ENCODE results near the gene NDUFS5. TPM values are rescaled to one million over a fixed set of nuclear protein-coding genes. Genes with fewer than 3 reads are reported as not detected.
"Not testable (repeated sequence)": the region's sequence is repeated elsewhere in the genome, so short reads cannot be mapped to it uniquely, and the experiment has no call there.

The NDUFS5 gene
- total RNA-seq, 3 donors from 2014 or later, result 161 to 226 (median 205) TPM

DNA sequence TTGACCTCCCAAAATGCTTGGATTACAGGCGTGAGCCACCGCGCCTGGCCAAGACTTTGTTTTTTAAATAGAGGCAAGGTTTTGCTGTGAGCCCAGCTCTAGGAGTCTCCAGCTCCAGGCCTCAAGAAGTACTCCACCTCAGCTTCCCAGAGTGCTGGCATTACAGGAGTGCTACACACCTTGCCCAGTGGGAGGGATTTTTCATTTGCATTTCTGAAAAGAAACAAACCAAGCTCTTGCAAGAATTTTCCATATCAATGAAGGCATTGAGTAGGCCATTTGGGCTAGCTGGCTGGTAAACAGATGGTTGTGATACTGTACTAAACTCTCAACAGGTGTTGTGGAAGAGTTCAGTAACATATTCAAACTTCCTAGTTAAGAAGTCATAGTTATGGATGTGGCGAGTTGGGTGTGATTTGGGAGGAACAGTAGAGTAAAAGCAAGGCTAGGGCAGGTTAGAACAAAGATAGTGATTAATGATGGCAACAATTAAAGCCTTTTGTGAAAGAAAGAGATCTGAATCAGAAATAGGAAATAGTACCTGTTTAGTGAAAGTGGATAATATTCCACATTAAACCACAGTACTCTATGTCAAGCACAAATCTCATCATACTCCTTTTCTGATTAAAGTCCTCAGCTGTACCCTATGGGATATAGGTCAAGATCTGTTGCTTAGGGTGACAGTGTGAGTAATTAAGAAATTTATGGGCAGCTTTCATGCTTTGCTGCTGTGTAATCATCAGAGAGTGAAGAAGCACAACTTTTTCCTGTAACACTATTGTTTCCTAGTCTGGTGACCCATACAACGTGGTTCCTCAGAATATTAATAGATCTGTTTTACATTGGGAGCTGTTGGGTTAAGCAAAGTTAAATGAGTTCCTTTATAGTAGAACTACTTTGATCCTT is 24.4 kb upstream of the NDUFS5 start:
- H3K36me3 Mint-ChIP-seq (ENCODE audit: insufficient read depth), result peaks cover 55% of the 10 kb centered on the region
- peak overlapping the region; percentile 19 for H3K4me3 Mint-ChIP-seq
- H3K4me1 Mint-ChIP-seq (ENCODE audit: low read depth), result peaks cover 56% of the 10 kb centered on the region
- no peaks in the 10 kb centered on the region for H3K9me3 Mint-ChIP-seq
- no peak for DNase-seq
- no peak for ATAC-seq
- H3K27me3 Mint-ChIP-seq (ENCODE audit: low read depth), result no peaks in the 10 kb centered on the region

GRCh38 chr1:39003281-39003680 is 22.9 kb upstream of the NDUFS5 start:
- peak; percentile 20 to 34 for ATAC-seq
- H3K36me3 Mint-ChIP-seq (ENCODE audit: insufficient read depth), result peaks cover 52% of the 10 kb centered on the region
- no peaks in the 10 kb centered on the region for H3K27me3 Mint-ChIP-seq (ENCODE audit: low read depth)
- H3K9me3 Mint-ChIP-seq, result no peaks in the 10 kb centered on the region
- H3K4me1 Mint-ChIP-seq (ENCODE audit: low read depth), result peaks cover 41% of the 10 kb centered on the region
- DNase-seq, result no peak
- H3K4me3 Mint-ChIP-seq, result no peak overlapping the region

DNA sequence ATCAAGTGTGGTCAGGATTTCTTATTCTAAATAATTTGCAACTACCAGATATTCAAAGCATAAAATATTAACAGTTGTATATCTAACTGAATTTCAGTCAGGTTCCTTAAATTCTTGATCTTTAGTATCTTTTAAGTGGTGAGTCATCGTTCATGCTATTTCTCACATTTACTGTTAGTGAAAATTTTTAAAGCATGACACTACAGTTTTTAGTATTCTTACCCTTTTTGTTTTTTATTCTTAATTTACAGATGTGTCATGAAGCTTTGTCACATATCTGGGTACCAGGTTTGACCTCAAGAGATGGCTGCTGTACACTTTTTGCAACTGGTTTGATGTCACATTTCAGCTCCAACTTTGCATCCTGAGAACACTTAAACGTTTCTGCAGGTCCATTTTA is 22.4 kb upstream of the NDUFS5 start:
- H3K27me3 Mint-ChIP-seq (ENCODE audit: low read depth), result no peaks in the 10 kb centered on the region
- ATAC-seq (peak; percentile 68 to 73), DNase-seq (no peak)
- H3K9me3 Mint-ChIP-seq, result no peaks in the 10 kb centered on the region
- H3K4me1 Mint-ChIP-seq (ENCODE audit: low read depth), result peaks cover 40% of the 10 kb centered on the region
- no peak overlapping the region for H3K4me3 Mint-ChIP-seq
- peaks cover 51% of the 10 kb centered on the region for H3K36me3 Mint-ChIP-seq (ENCODE audit: insufficient read depth)

DNA sequence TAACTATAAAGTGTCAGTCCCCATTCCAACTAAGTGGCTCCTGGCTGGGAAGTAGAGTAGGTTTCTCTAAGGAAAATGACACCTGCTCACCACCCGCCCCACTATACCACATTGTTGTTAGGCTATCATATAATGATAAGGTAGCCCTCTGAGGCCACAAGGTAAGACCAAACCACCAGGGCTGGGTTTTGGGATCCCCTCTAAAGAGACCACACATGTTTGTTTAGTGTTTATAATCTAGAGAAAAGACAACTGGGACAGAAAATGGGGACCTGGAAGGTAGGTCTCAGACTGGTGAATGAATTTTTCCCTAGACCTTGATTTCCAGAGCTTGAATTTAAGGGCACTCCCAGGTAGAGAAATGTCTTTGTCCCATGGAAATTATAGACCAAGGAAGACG is 19.9 kb upstream of the NDUFS5 start:
- Mint-ChIP-seq H3K36me3 (ENCODE audit: insufficient read depth) (peaks cover 40% of the 10 kb centered on the region), H3K9me3 (no peaks in the 10 kb centered on the region), H3K27me3 (ENCODE audit: low read depth) (no peaks in the 10 kb centered on the region), H3K4me3 (no peak overlapping the region), H3K4me1 (ENCODE audit: low read depth) (peaks cover 30% of the 10 kb centered on the region)
- DNase-seq, result no peak
- no peak for ATAC-seq

- Mint-ChIP-seq H3K27me3 (ENCODE audit: low read depth) (no peaks in the 10 kb centered on the region), H3K4me3 (no peak overlapping the region), H3K4me1 (ENCODE audit: low read depth) (peaks cover 24% of the 10 kb centered on the region), H3K9me3 (no peaks in the 10 kb centered on the region), H3K36me3 (ENCODE audit: insufficient read depth) (peaks cover 36% of the 10 kb centered on the region)
- DNase-seq (no peak), ATAC-seq (no peak)
Observed at GRCh38 chr1:39006726-39007645, 19.2 kb upstream of the NDUFS5 start.

GRCh38 chr1:39014956-39015355 is 11.2 kb upstream of the NDUFS5 start:
- not testable (repeated sequence) for DNase-seq; H3K36me3 Mint-ChIP-seq (ENCODE audit: insufficient read depth); H3K4me1 Mint-ChIP-seq (ENCODE audit: low read depth)

GRCh38 chr1:39016604-39017171 is 9.5 kb upstream of the NDUFS5 start:
- no peak for ATAC-seq
- Mint-ChIP-seq H3K4me3 (no peak overlapping the region), H3K27me3 (ENCODE audit: low read depth) (no peaks in the 10 kb centered on the region), H3K9me3 (no peaks in the 10 kb centered on the region), H3K4me1 (ENCODE audit: low read depth) (no peaks in the 10 kb centered on the region), H3K36me3 (ENCODE audit: insufficient read depth) (peaks cover 6% of the 10 kb centered on the region)
- DNase-seq, result no peak

More at GRCh38 chr1:39014956-39015355, 11.2 kb upstream of the NDUFS5 start:
- H3K27me3 Mint-ChIP-seq (ENCODE audit: low read depth); H3K9me3 Mint-ChIP-seq; ATAC-seq; H3K4me3 Mint-ChIP-seq: not testable (repeated sequence)

DNA sequence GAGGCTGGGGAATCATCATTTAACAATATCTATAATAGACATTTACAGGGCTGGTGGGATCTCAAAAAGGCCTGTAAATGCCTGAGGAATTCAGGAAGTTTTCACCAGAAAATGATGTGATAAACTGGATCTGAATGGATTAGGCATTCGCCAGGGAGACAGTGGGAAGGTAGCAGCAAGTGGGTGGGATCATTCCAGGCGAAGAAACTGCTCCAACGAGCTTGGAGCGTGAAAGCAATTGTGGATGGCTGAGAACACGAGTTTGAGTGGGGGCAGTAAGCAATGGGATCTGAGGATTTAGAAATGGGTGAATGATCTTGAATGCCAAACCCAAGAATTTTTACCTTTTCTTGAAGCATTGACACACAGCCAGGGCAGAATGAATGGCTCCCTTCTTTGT is 8.9 kb upstream of the NDUFS5 start:
- DNase-seq, result no peak
- Mint-ChIP-seq H3K36me3 (ENCODE audit: insufficient read depth) (peaks cover 2% of the 10 kb centered on the region), H3K4me3 (no peak overlapping the region), H3K9me3 (no peaks in the 10 kb centered on the region), H3K4me1 (ENCODE audit: low read depth) (no peaks in the 10 kb centered on the region), H3K27me3 (ENCODE audit: low read depth) (no peaks in the 10 kb centered on the region)
- ATAC-seq, result no peak

GRCh38 chr1:39020494-39020893 is 5.7 kb upstream of the NDUFS5 start:
- not testable (repeated sequence) for DNase-seq; ATAC-seq; H3K4me1 Mint-ChIP-seq (ENCODE audit: low read depth); H3K4me3 Mint-ChIP-seq; H3K27me3 Mint-ChIP-seq (ENCODE audit: low read depth); H3K9me3 Mint-ChIP-seq; H3K36me3 Mint-ChIP-seq (ENCODE audit: insufficient read depth)

- Mint-ChIP-seq H3K36me3 (ENCODE audit: insufficient read depth) (no peaks in the 10 kb centered on the region), H3K9me3 (no peaks in the 10 kb centered on the region), H3K4me1 (ENCODE audit: low read depth) (peaks cover 10% of the 10 kb centered on the region), H3K4me3 (no peak overlapping the region), H3K27me3 (ENCODE audit: low read depth) (no peaks in the 10 kb centered on the region)
- DNase-seq (no peak), ATAC-seq (no peak)
Observed at GRCh38 chr1:39021426-39021825, 4.7 kb upstream of the NDUFS5 start.

GRCh38 chr1:39023140-39023539 is 3.0 kb upstream of the NDUFS5 start:
- Mint-ChIP-seq H3K4me3 (no peak overlapping the region), H3K27me3 (ENCODE audit: low read depth) (no peaks in the 10 kb centered on the region), H3K9me3 (no peaks in the 10 kb centered on the region), H3K36me3 (ENCODE audit: insufficient read depth) (no peaks in the 10 kb centered on the region), H3K4me1 (ENCODE audit: low read depth) (peaks cover 12% of the 10 kb centered on the region)
- ATAC-seq, result no peak
- no peak for DNase-seq

- H3K9me3 Mint-ChIP-seq, result no peaks in the 10 kb centered on the region
- peaks cover 27% of the 10 kb centered on the region for H3K4me1 Mint-ChIP-seq (ENCODE audit: low read depth)
- H3K27me3 Mint-ChIP-seq (ENCODE audit: low read depth), result no peaks in the 10 kb centered on the region
- DNase-seq (no peak), ATAC-seq (peak in 1 of 2 donors; percentile 7)
- peak overlapping the region; percentile 90 for H3K4me3 Mint-ChIP-seq
- H3K36me3 Mint-ChIP-seq (ENCODE audit: insufficient read depth), result peaks cover 15% of the 10 kb centered on the region
Observed at GRCh38 chr1:39026866-39027507, 837 bp downstream of the NDUFS5 start.

GRCh38 chr1:39034114-39034654 is 8.0 kb downstream of the NDUFS5 start:
- no peak for ATAC-seq
- peak overlapping the region; percentile 73 for H3K4me3 Mint-ChIP-seq
- peaks cover 31% of the 10 kb centered on the region for H3K36me3 Mint-ChIP-seq (ENCODE audit: insufficient read depth)
- peaks cover 38% of the 10 kb centered on the region for H3K4me1 Mint-ChIP-seq (ENCODE audit: low read depth)
- no peaks in the 10 kb centered on the region for H3K9me3 Mint-ChIP-seq
- H3K27me3 Mint-ChIP-seq (ENCODE audit: low read depth), result no peaks in the 10 kb centered on the region
- no peak for DNase-seq

GRCh38 chr1:39036678-39037077 is 10.5 kb downstream of the NDUFS5 start:
- ATAC-seq (no peak), DNase-seq (no peak)
- H3K4me3 Mint-ChIP-seq, result no peak overlapping the region
- H3K27me3 Mint-ChIP-seq (ENCODE audit: low read depth), result no peaks in the 10 kb centered on the region
- peaks cover 23% of the 10 kb centered on the region for H3K36me3 Mint-ChIP-seq (ENCODE audit: insufficient read depth)
- H3K9me3 Mint-ChIP-seq, result no peaks in the 10 kb centered on the region
- peaks cover 35% of the 10 kb centered on the region for H3K4me1 Mint-ChIP-seq (ENCODE audit: low read depth)

Data from activated T-cell treated with anti-CD3 and anti-CD28 coated beads, Interleukin-2, amount 50 U/mL, for 4 hours (primary cell).